H9 (cell line): ENCODE data around the gene HSD17B3. TPM values are rescaled to one million over a fixed set of nuclear protein-coding genes. Genes with fewer than 3 reads are reported as not detected.
A peak's percentile ranks its signal among the peaks of the same experiment; 100 is the strongest.

ENCODE experiments used
- DNase-seq: peaks from one replicate; pipeline ENCODE4 v3.0.0-alpha.2; 2017
- H2AFZ ChIP-seq: one replicate; pipeline ENCODE4 v1.6.1; 2013; ENCODE audit warnings: mild to moderate bottlenecking, low read length, control low read depth, moderate library complexity
- H2AK5ac ChIP-seq: 2 replicates; pipeline ENCODE4 v1.6.1; 2013; ENCODE audit warnings: low read length, control low read depth, mixed read lengths; ENCODE audit not compliant: insufficient read length
- H2BK120ac ChIP-seq: one replicate; pipeline ENCODE4 v1.6.1; 2013; ENCODE audit warnings: low read depth, mild to moderate bottlenecking, low read length, control low read depth, inconsistent platforms; ENCODE audit not compliant: poor library complexity, severe bottlenecking
- H2BK12ac ChIP-seq: 2 replicates; pipeline ENCODE4 v1.6.1; 2013; ENCODE audit warnings: low read length, control low read depth, mixed read lengths, low read depth; ENCODE audit not compliant: insufficient read length
- H2BK15ac ChIP-seq: 2 replicates; pipeline ENCODE4 v1.6.1; 2013; ENCODE audit warnings: low read depth, low read length, control low read depth
- H2BK20ac ChIP-seq: one replicate; pipeline ENCODE4 v1.6.1; 2013; ENCODE audit warnings: low read depth, mild to moderate bottlenecking, low read length, control low read depth, inconsistent platforms; ENCODE audit not compliant: poor library complexity, severe bottlenecking
- H2BK5ac ChIP-seq: 2 replicates; pipeline ENCODE4 v1.6.1; 2013; ENCODE audit warnings: low read length, control low read depth, mixed read lengths; ENCODE audit not compliant: insufficient read length
- H3K14ac ChIP-seq: 2 replicates; pipeline ENCODE4 v1.6.1; 2013; ENCODE audit warnings: low read length, control low read depth; ENCODE audit not compliant: insufficient read depth
- H3K18ac ChIP-seq: 2 replicates; pipeline ENCODE4 v1.6.1; 2013; ENCODE audit warnings: low read depth, mild to moderate bottlenecking, mixed read lengths, low read length, control low read depth; ENCODE audit not compliant: insufficient read length
- H3K23ac ChIP-seq: 2 replicates; pipeline ENCODE4 v1.6.1; 2013; ENCODE audit warnings: low read length, control low read depth, mixed read lengths, low read depth; ENCODE audit not compliant: insufficient read length
- H3K23me2 ChIP-seq: 2 replicates; pipeline ENCODE4 v1.6.1; 2013; ENCODE audit warnings: low read depth, mild to moderate bottlenecking, mixed read lengths, low read length, control low read depth; ENCODE audit not compliant: insufficient read length, poor library complexity, severe bottlenecking
- H3K27ac ChIP-seq: 2 replicates; pipeline ENCODE4 v1.5.1; 2013; ENCODE audit warnings: low read length, control low read depth, mixed read lengths, low read depth; ENCODE audit not compliant: insufficient read length
- H3K27me3 ChIP-seq: 2 replicates; pipeline ENCODE4 v1.6.1; 2013; ENCODE audit warnings: low read length, control low read depth, inconsistent platforms; ENCODE audit not compliant: insufficient read depth
- H3K4ac ChIP-seq: 2 replicates; pipeline ENCODE4 v1.6.1; 2013; ENCODE audit warnings: low read depth, mild to moderate bottlenecking, control low read depth, inconsistent platforms, low read length, moderate library complexity
- H3K4me1 ChIP-seq: 2 replicates; pipeline ENCODE4 v1.6.1; 2013; ENCODE audit warnings: low read length, control low read depth, inconsistent platforms; ENCODE audit not compliant: insufficient read depth
- H3K4me2 ChIP-seq: 2 replicates; pipeline ENCODE4 v1.6.1; 2013; ENCODE audit warnings: low read length, control low read depth, mixed read lengths; ENCODE audit not compliant: insufficient read length, insufficient read depth
- H3K56ac ChIP-seq: 2 replicates; pipeline ENCODE4 v1.6.1; 2013; ENCODE audit warnings: low read depth, mild to moderate bottlenecking, mixed read lengths, low read length, control low read depth; ENCODE audit not compliant: insufficient read length
- H3K79me1 ChIP-seq: 2 replicates; pipeline ENCODE4 v1.6.1; 2013; ENCODE audit warnings: low read depth, mild to moderate bottlenecking, moderate library complexity, low read length, control low read depth, inconsistent platforms; ENCODE audit not compliant: insufficient read depth, poor library complexity, severe bottlenecking
- H3K79me2 ChIP-seq: 2 replicates; pipeline ENCODE4 v1.6.1; 2013; ENCODE audit warnings: low read length, control low read depth, inconsistent platforms; ENCODE audit not compliant: insufficient read depth
- H3K9ac ChIP-seq: 2 replicates; pipeline ENCODE4 v1.6.1; 2013; ENCODE audit warnings: low read length, control low read depth, mixed read lengths; ENCODE audit not compliant: insufficient read length; ENCODE audit errors: extremely low read depth
- H3K9me3 ChIP-seq: one replicate; pipeline ENCODE4 v1.6.1; 2013; ENCODE audit warnings: low read depth, low read length, inconsistent platforms; ENCODE audit not compliant: control insufficient read depth
- H3T11ph ChIP-seq: one replicate; pipeline ENCODE4 v1.6.1; 2013; ENCODE audit warnings: mild to moderate bottlenecking, low read length, control low read depth, inconsistent platforms
- H4K20me1 ChIP-seq: one replicate; pipeline ENCODE4 v1.6.1; 2013; ENCODE audit not compliant: control insufficient read depth, insufficient read length, insufficient read depth
- H4K5ac ChIP-seq: 2 replicates; pipeline ENCODE4 v1.6.1; 2013; ENCODE audit warnings: low read depth, mild to moderate bottlenecking, mixed read lengths, low read length, control low read depth; ENCODE audit not compliant: insufficient read length
- H4K8ac ChIP-seq: replicated peaks from 2 replicates; pipeline ENCODE4 v1.6.1; 2013; ENCODE audit warnings: low read length, control low read depth, mixed read lengths, low read depth; ENCODE audit not compliant: insufficient read length
- H4K91ac ChIP-seq: 2 replicates; pipeline ENCODE4 v1.6.1; 2013; ENCODE audit warnings: low read depth, mild to moderate bottlenecking, moderate library complexity, mixed read lengths, low read length, control low read depth; ENCODE audit not compliant: insufficient read length
- H3K27ac Mint-ChIP-seq, 3 experiments: 2 replicates in 2 of 3; 3 replicates in 1 of 3; pipeline ENCODE4 v1.8.0; 2020 to 2021; ENCODE audit warnings: mixed read lengths in 3 of 3, mild to moderate bottlenecking in 1 of 3, moderate library complexity in 1 of 3
- H3K27me3 Mint-ChIP-seq: 2 replicates; pipeline ENCODE4 v1.8.0; 2021; ENCODE audit warnings: low read depth, mild to moderate bottlenecking, moderate library complexity, mixed read lengths
- H3K36me3 Mint-ChIP-seq, 3 experiments: 2 replicates in 2 of 3; 3 replicates in 1 of 3; pipeline ENCODE4 v1.8.0; 2020 to 2021; ENCODE audit warnings: low read depth in 3 of 3, mixed read lengths in 3 of 3; ENCODE audit not compliant: insufficient read depth in 1 of 3
- H3K4me1 Mint-ChIP-seq, 2 experiments: 2 replicates each; pipeline ENCODE4 v1.8.0; 2020; ENCODE audit warnings: mixed read lengths in 2 of 2
- H3K4me3 Mint-ChIP-seq, 2 experiments: 2 replicates in 1 of 2; 3 replicates in 1 of 2; pipeline ENCODE4 v1.8.0; 2020 to 2021; ENCODE audit warnings: mild to moderate bottlenecking in 2 of 2, mixed read lengths in 2 of 2, moderate library complexity in 1 of 2
- H3K9me3 Mint-ChIP-seq, 2 experiments: 2 replicates in 1 of 2; 3 replicates in 1 of 2; pipeline ENCODE4 v1.8.0; 2020; ENCODE audit warnings: mild to moderate bottlenecking in 2 of 2, mixed read lengths in 2 of 2, moderate library complexity in 1 of 2
- whole genome bisulfite sequencing: extraction: QIAGEN DNeasy Blood & Tissue Kit; methylation state at CpG from one replicate; pipeline ENCODE4 v1.1.7; 2013; ENCODE audit warnings: missing lambda C conversion rate, low lambda C conversion rate, mixed read lengths; ENCODE audit not compliant: insufficient read length; ENCODE audit errors: extremely low coverage; 5-methylcytosine and 5-hydroxymethylcytosine counted together
- total RNA-seq: library from RNA; stranded (reverse); gene quantifications from 2 replicates; pipeline ENCODE4 v1.2.1, GENCODE V29; 2021
- TF ChIP-seq, protein P1 (sequence below): fragments of 200-600 bp; sonication (generic); conservative IDR thresholded peaks from 3 replicates; pipeline ENCODE4 v1.8.0; 2021; ENCODE audit warnings: antibody characterized with exemption, mild to moderate bottlenecking

HSD17B3 gene
- total RNA-seq, 1 experiment from 2014 or later = not detected

DNA sequence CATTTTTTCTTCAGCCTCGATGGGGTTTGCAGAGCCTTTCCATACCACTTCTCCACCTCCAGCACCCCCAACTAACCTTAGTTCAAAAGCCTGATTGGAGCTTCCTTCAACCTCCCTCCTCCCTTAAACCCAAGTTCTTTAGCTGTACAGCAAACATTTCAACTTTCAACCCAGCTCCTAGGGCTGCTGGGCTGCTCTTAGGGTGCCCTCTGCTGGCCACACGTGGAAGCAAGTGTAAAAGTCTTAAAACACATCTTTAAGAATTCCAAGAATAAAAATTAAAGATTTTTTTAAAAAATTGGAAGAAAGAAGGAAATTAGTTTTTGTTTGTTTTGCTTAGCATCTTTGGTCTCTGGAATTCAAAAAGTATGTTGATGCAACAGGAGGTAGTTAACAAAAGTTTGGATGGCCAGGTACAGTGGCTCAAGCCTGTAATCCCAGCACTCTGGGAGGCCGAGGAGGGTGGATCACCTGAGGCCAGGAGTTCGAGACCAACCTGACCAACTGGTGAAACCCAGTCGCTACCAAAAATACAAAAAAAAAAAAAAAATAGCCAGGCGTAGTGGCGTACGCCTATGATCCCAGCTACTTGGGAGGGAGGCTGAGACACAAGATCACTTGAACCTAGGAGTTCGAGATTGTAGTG, 15.5 kb upstream of the HSD17B3 start:
- H2AFZ ChIP-seq = no peak overlapping the region
- DNase-seq = peak; percentile 59
- H3K79me1 ChIP-seq = no peaks in the 10 kb centered on the region
- Mint-ChIP-seq H3K4me1 (peaks cover 18 to 21% of the 10 kb centered on the region in 2 experiments), H3K9me3 (peaks cover 24 to 25% of the 10 kb centered on the region in 2 experiments), H3K27me3 (peaks cover 3% of the 10 kb centered on the region; the same call in 1 of the 2 replicates), H3K27ac (no peak overlapping the region), H3K4me3 (no peak overlapping the region), H3K36me3 (peaks cover 10 to 23% (median 17%) of the 10 kb centered on the region in 3 experiments)
- H3K14ac ChIP-seq = no peak overlapping the region
- H2BK5ac ChIP-seq = no peak overlapping the region
- H2AK5ac ChIP-seq = no peak overlapping the region
- H3K9me3 ChIP-seq = peaks cover 16% of the 10 kb centered on the region
- no peak overlapping the region for H3K18ac ChIP-seq
- H4K20me1 ChIP-seq = no peaks in the 10 kb centered on the region
- no peak overlapping the region for H3K23ac ChIP-seq
- no peak overlapping the region for H2BK20ac ChIP-seq
- no peak overlapping the region for H2BK120ac ChIP-seq
- H3K56ac ChIP-seq = no peak overlapping the region
- no peak overlapping the region for H3K9ac ChIP-seq
- no peak overlapping the region for H3K4ac ChIP-seq
- H2BK12ac ChIP-seq = no peak overlapping the region
- no peaks in the 10 kb centered on the region for H3K79me2 ChIP-seq
- no peaks in the 10 kb centered on the region; the same call in 1 of the 2 replicates for H3K4me1 ChIP-seq
- H4K5ac ChIP-seq = no peak overlapping the region
- no peaks in the 10 kb centered on the region for H3K27me3 ChIP-seq
- H4K91ac ChIP-seq = no peak overlapping the region
- H2BK15ac ChIP-seq = no peak overlapping the region
- WGBS = no CpG with 5 or more reads among the region's 9 CpGs
- H3K23me2 ChIP-seq = no peaks in the 10 kb centered on the region
- no peak overlapping the region for H3K4me2 ChIP-seq
- no peak overlapping the region for H3K27ac ChIP-seq
- H4K8ac ChIP-seq = no peak overlapping the region
- TF ChIP-seq, protein P1, sequence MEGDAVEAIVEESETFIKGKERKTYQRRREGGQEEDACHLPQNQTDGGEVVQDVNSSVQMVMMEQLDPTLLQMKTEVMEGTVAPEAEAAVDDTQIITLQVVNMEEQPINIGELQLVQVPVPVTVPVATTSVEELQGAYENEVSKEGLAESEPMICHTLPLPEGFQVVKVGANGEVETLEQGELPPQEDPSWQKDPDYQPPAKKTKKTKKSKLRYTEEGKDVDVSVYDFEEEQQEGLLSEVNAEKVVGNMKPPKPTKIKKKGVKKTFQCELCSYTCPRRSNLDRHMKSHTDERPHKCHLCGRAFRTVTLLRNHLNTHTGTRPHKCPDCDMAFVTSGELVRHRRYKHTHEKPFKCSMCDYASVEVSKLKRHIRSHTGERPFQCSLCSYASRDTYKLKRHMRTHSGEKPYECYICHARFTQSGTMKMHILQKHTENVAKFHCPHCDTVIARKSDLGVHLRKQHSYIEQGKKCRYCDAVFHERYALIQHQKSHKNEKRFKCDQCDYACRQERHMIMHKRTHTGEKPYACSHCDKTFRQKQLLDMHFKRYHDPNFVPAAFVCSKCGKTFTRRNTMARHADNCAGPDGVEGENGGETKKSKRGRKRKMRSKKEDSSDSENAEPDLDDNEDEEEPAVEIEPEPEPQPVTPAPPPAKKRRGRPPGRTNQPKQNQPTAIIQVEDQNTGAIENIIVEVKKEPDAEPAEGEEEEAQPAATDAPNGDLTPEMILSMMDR = peak; percentile 95
- H3T11ph ChIP-seq = no peak overlapping the region
